ENCODE data around the gene LKAAEAR1.

The LKAAEAR1 gene

GRCh38 chr20:64106435-64106961 is 22.3 kb upstream of the LKAAEAR1 start:
- no peak overlapping the region for H3K4me3 ChIP-seq (ENCODE audit: low read depth, low read length)
- in situ Hi-C loops (cut with HindIII; ENCODE audit: low sequenced_read_pairs), result no loop called here
- no peak for DNase-seq (ENCODE audit: low read depth)
- TF ChIP-seq CTCF (IDR thresholded peaks at IDR 0.05; ENCODE audit: low read depth, low read length, missing control alignments), result no peak

GRCh38 chr20:64105846-64106434 is 21.7 kb upstream of the LKAAEAR1 start:
- DNase-seq (ENCODE audit: low read depth), result no peak
- TF ChIP-seq CTCF (IDR thresholded peaks at IDR 0.05; ENCODE audit: low read depth, low read length, missing control alignments), result no peak

GRCh38 chr20:64104667-64105451 is 20.7 kb upstream of the LKAAEAR1 start:
- in situ Hi-C loops (cut with HindIII; ENCODE audit: low sequenced_read_pairs), result no loop called here
- no peak for TF ChIP-seq CTCF (IDR thresholded peaks at IDR 0.05; ENCODE audit: low read depth, low read length, missing control alignments)
- H3K4me3 ChIP-seq (ENCODE audit: low read depth, low read length), result no peak overlapping the region
- no peak for DNase-seq (ENCODE audit: low read depth)

More at GRCh38 chr20:64105846-64106434, 21.7 kb upstream of the LKAAEAR1 start:
- H3K4me3 ChIP-seq (ENCODE audit: low read depth, low read length), result no peak overlapping the region
- in situ Hi-C loops (cut with HindIII; ENCODE audit: low sequenced_read_pairs), result no loop called here

GRCh38 chr20:64103871-64104666 is 19.9 kb upstream of the LKAAEAR1 start:
- DNase-seq (ENCODE audit: low read depth), result no peak
- TF ChIP-seq CTCF (IDR thresholded peaks at IDR 0.05; ENCODE audit: low read depth, low read length, missing control alignments), result no peak
- in situ Hi-C loops (cut with HindIII; ENCODE audit: low sequenced_read_pairs), result no loop called here
- H3K4me3 ChIP-seq (ENCODE audit: low read depth, low read length), result no peak overlapping the region

GRCh38 chr20:64102647-64103354 is 18.6 kb upstream of the LKAAEAR1 start:
- in situ Hi-C loops (cut with HindIII; ENCODE audit: low sequenced_read_pairs), result no loop called here
- no peak overlapping the region for H3K4me3 ChIP-seq (ENCODE audit: low read depth, low read length)
- TF ChIP-seq CTCF (IDR thresholded peaks at IDR 0.05; ENCODE audit: low read depth, low read length, missing control alignments), result no peak
- no peak for DNase-seq (ENCODE audit: low read depth)
